GM06990 (cell line): ENCODE results near the gene TJAP1.

ENCODE experiments used
- DNase-seq: peaks from one replicate; pipeline ENCODE4 v3.0.0-alpha.2; 2011; ENCODE audit not compliant: insufficient read length; ENCODE audit errors: extremely low read depth
- H3K27me3 ChIP-seq: replicated peaks from 2 replicates; pipeline ENCODE4 v1.6.0; 2011; ENCODE audit warnings: low read length; ENCODE audit not compliant: control insufficient read depth, insufficient read depth
- H3K36me3 ChIP-seq: 2 replicates; pipeline ENCODE4 v1.5.1; 2011; ENCODE audit warnings: low read length; ENCODE audit not compliant: control insufficient read depth, insufficient read depth
- H3K4me3 ChIP-seq: replicated peaks from 2 replicates; pipeline ENCODE4 v1.5.1; 2011; ENCODE audit warnings: low read depth, mild to moderate bottlenecking, control low read depth, low read length
- TF ChIP-seq, protein P1 (sequence below): IDR thresholded peaks from 2 replicates; pipeline ENCODE4 v1.5.1; 2011; ENCODE audit warnings: low read length, control low read depth, mild to moderate bottlenecking, inconsistent platforms; ENCODE audit not compliant: insufficient read depth, poor library complexity, severe bottlenecking

The TJAP1 gene

DNA sequence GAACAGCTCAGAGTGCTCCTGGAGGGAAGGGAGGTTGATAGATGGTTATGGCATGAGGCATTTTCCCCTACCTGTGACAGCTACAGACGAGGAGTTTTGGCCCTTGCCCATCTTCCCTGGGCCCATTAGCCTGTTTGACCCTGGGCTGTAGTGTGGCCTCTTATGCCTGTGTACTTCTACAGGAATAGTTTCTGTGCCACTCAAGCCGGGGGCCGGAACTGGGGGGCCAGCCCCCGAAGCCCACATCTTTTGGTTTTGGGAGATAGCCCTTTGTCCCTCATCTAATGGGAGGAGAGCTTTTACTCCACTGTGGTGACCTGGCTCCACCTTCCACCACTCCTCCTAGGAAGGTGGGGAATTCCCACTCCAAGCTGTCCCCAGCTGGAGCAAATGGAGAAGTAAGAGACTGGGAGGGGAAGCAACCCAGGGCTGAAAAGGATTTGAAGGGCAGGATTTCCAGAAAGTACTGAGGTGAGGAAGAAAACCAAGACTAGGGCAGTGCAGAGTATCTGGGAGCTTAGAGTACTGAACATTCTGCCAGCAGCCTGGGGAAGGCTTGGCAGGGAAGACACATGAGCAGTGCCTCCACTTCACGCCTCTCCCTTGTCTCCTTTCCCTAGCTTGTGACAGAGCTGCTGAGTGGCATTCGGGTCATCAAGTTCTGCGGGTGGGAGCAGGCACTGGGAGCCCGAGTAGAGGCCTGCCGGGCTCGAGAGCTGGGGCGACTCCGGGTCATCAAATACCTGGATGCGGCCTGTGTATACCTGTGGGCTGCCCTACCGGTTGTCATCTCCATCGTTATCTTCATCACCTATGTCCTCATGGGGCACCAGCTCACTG is 43.1 kb upstream of the TJAP1 start:
- H3K4me3 ChIP-seq: no peak overlapping the region

DNA sequence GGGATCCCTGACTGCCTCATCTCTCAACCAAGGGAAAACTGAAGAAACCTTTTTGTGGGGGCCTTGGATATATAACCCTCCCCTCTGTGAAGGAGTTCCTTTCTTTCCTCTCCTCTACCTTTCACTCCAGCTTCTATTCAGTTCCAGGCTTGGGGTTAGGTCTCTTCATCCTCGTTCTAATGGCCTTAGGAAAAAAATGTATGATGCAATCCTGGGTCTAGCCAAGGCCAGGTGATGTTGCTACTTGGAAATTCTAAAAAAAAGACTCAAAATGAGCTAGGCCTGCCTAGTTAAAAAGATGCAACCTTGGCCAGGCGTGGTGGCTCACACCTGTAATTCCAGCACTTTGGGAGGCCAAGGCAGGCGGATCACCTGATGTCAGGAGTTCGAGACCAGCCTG is 42.4 kb upstream of the TJAP1 start:
- TF ChIP-seq, protein P1, sequence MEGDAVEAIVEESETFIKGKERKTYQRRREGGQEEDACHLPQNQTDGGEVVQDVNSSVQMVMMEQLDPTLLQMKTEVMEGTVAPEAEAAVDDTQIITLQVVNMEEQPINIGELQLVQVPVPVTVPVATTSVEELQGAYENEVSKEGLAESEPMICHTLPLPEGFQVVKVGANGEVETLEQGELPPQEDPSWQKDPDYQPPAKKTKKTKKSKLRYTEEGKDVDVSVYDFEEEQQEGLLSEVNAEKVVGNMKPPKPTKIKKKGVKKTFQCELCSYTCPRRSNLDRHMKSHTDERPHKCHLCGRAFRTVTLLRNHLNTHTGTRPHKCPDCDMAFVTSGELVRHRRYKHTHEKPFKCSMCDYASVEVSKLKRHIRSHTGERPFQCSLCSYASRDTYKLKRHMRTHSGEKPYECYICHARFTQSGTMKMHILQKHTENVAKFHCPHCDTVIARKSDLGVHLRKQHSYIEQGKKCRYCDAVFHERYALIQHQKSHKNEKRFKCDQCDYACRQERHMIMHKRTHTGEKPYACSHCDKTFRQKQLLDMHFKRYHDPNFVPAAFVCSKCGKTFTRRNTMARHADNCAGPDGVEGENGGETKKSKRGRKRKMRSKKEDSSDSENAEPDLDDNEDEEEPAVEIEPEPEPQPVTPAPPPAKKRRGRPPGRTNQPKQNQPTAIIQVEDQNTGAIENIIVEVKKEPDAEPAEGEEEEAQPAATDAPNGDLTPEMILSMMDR: no peak
- Histone ChIP-seq H3K27me3 (no peaks in the 10 kb centered on the region), H3K36me3 (peaks cover 35% of the 10 kb centered on the region), H3K4me3 (no peak overlapping the region)
- no peak for DNase-seq

More for the DNA sequence above, 43.1 kb upstream of the TJAP1 start:
- DNase-seq: no peak
- peaks cover 35% of the 10 kb centered on the region for H3K36me3 ChIP-seq
- TF ChIP-seq, protein P1: no peak
- H3K27me3 ChIP-seq: no peaks in the 10 kb centered on the region

DNA sequence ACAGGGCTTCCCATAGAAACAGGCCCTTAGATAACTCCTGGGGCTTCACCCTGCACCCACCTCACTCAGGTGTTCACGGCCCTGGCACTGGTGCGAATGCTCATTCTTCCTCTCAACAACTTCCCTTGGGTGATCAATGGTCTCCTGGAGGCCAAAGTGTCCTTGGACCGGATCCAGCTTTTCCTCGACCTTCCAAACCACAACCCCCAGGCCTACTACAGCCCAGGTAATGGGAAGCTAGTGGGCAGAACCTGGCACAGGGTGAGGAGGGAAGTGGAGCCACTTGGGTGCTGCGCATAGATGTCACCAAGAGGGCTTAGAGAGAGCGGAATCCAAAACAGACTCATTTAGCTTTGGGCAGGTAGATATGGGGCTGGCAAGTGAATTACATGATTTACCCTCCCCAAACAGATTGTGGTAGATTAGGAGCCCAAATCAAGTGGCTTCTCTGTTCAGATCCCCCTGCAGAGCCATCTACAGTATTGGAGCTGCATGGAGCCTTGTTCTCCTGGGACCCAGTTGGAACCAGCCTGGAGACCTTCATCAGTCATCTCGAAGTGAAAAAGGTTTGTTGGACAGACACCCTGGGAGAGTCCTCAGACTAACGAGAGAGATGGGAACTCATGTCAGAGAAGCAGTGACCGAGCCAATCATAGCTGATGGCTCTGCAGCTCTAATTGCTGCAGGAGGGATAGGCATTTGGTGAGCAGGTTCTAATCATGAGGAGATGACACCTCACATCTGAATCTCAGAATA is 41.5 kb upstream of the TJAP1 start:
- no peaks in the 10 kb centered on the region for H3K27me3 ChIP-seq
- TF ChIP-seq, protein P1: no peak
- H3K36me3 ChIP-seq: peaks cover 38% of the 10 kb centered on the region
- no peak overlapping the region for H3K4me3 ChIP-seq
- no peak for DNase-seq

GRCh38 chr6:43436577-43437282 is 40.6 kb upstream of the TJAP1 start:
- Histone ChIP-seq H3K36me3 (peaks cover 39% of the 10 kb centered on the region), H3K27me3 (no peaks in the 10 kb centered on the region), H3K4me3 (no peak overlapping the region)
- no peak for DNase-seq
- TF ChIP-seq, protein P1: no peak

GRCh38 chr6:43437700-43438099 is 39.7 kb upstream of the TJAP1 start:
- no peaks in the 10 kb centered on the region for H3K27me3 ChIP-seq
- peaks cover 36% of the 10 kb centered on the region for H3K36me3 ChIP-seq
- TF ChIP-seq, protein P1: no peak

More at GRCh38 chr6:43437700-43438099, 39.7 kb upstream of the TJAP1 start:
- DNase-seq: no peak
- H3K4me3 ChIP-seq: no peak overlapping the region
